Measurements from ENCODE around the gene CDC45.

The CDC45 gene

GRCh38 chr22:19448076-19448607 lies 31.6 kb upstream of the CDC45 start:
- DNase-seq = peak; percentile 84

- no peak for DNase-seq
These were observed 30.8 kb upstream of the CDC45 start for GRCh38 chr22:19448739-19449421.

- no peak for DNase-seq
These were observed 30.3 kb upstream of the CDC45 start for GRCh38 chr22:19449422-19449767.

- no peak for DNase-seq
These were observed 29.2 kb upstream of the CDC45 start for GRCh38 chr22:19450363-19451175.

GRCh38 chr22:19451570-19451969 lies 28.1 kb upstream of the CDC45 start:
- DNase-seq = no peak

- no peak for DNase-seq
These were observed 26.0 kb upstream of the CDC45 start for GRCh38 chr22:19453718-19454117.

GRCh38 chr22:19454156-19454555 lies 25.6 kb upstream of the CDC45 start:
- no peak for DNase-seq

GRCh38 chr22:19455033-19455432 lies 24.7 kb upstream of the CDC45 start:
- no peak for DNase-seq

GRCh38 chr22:19455585-19456370 lies 23.9 kb upstream of the CDC45 start:
- no peak for DNase-seq

GRCh38 chr22:19456541-19456940 lies 23.2 kb upstream of the CDC45 start:
- no peak for DNase-seq

- no peak for DNase-seq
These were observed 21.8 kb upstream of the CDC45 start for GRCh38 chr22:19457828-19458428.

GRCh38 chr22:19460036-19460435 lies 19.7 kb upstream of the CDC45 start:
- DNase-seq = no peak

- no peak for DNase-seq
These were observed 18.2 kb upstream of the CDC45 start for GRCh38 chr22:19461506-19461905.

- no peak for DNase-seq
These were observed 16.7 kb upstream of the CDC45 start for GRCh38 chr22:19463008-19463407.

GRCh38 chr22:19463491-19464469 lies 15.9 kb upstream of the CDC45 start:
- DNase-seq = no peak

- DNase-seq = no peak
These were observed 15.2 kb upstream of the CDC45 start for GRCh38 chr22:19464546-19464945.

- no peak for DNase-seq
These were observed 14.7 kb upstream of the CDC45 start for GRCh38 chr22:19464975-19465374.

- no peak for DNase-seq
These were observed 13.5 kb upstream of the CDC45 start for GRCh38 chr22:19466126-19466716.

- DNase-seq = no peak
These were observed 12.6 kb upstream of the CDC45 start for GRCh38 chr22:19466848-19467752.

- DNase-seq = no peak
These were observed 11.8 kb upstream of the CDC45 start for GRCh38 chr22:19467912-19468311.

Data from NCI-H1092 (cell line).